K562 (cell line): ENCODE data around the gene CST6. TPM values are rescaled to one million over a fixed set of nuclear protein-coding genes. Genes with fewer than 3 reads are reported as not detected.

Experiments
- ATAC-seq: fragments of 200-7000 bp; cut with Tn5 transposase; 3 replicates; pipeline ENCODE4 v1.9.1; 2020; ENCODE audit warnings: moderate library complexity
- BruUV-seq: library from RNA; stranded (reverse); fragments of 400-500 nt; replicated peaks from 2 replicates; lab custom pipeline; 2021; lab: Mats Ljungman, UMichigan
- CTCF ChIA-PET: fragments of 300-600 bp; formaldehyde crosslinking; extraction: SDS; loops from one replicate; lab custom pipeline; 2021; ENCODE audit warnings: low intra/inter-chr PET ratio; lab: Yijun Ruan, JAX
- POLR2A ChIA-PET: fragments of 300-600, 350-650 bp; sonication (Branson Sonifier 250); formaldehyde crosslinking; extraction: SDS; loops from one replicate; lab custom pipeline; 2021; ENCODE audit warnings: antibody characterized with exemption, inconsistent platforms; lab: Yijun Ruan, JAX
- DNase-seq, 4 experiments: peaks; one replicate each; pipeline versions ENCODE4 v3.0.0 to v3.0.0-alpha.2; 2011 to 2018; ENCODE audit warnings: low spot score in 3 of 4, mixed read lengths in 3 of 4; ENCODE audit errors: extremely low read depth in 1 of 4
- FAIRE-seq: peaks from 2 replicates; lab custom pipeline; 2011; peaks lifted over from hg19 to GRCh38; lab: Jason Lieb, UNC
- H2AFZ ChIP-seq: 2 replicates; pipeline ENCODE4 v1.6.0; 2011; ENCODE audit warnings: low read depth, low read length, control low read depth, inconsistent platforms
- H3K27ac ChIP-seq: fragments of 200-600 bp; 3 replicates; pipeline ENCODE4 v1.8.0; 2011; ENCODE audit warnings: low read depth, mild to moderate bottlenecking, control low read depth, inconsistent platforms, low read length, moderate library complexity, mixed read lengths; ENCODE audit errors: extremely low read depth
- H3K27me3 ChIP-seq, 2 experiments: fragments of 300-600 bp in 1 of 2; 2 replicates in 1 of 2; 3 replicates in 1 of 2; pipeline versions ENCODE4 v1.6.0 to v1.8.0; 2011; ENCODE audit warnings: inconsistent platforms in 2 of 2, low read length in 2 of 2, mild to moderate bottlenecking in 1 of 2, mixed read lengths in 1 of 2, moderate library complexity in 1 of 2; ENCODE audit not compliant: control insufficient read depth in 2 of 2, insufficient read depth in 2 of 2
- H3K36me3 ChIP-seq: fragments of 300-600 bp; 3 replicates; pipeline ENCODE4 v1.8.0; 2011; ENCODE audit warnings: mild to moderate bottlenecking, low read length, inconsistent platforms; ENCODE audit not compliant: control insufficient read depth, insufficient read depth
- H3K4me1 ChIP-seq, 2 experiments: fragments of 200-600 bp in 1 of 2; replicated peaks in 1 of 2; 2 replicates in 1 of 2; 3 replicates in 1 of 2; pipeline versions ENCODE4 v1.5.1 to v1.8.0; 2011; ENCODE audit warnings: inconsistent platforms in 2 of 2, low read length in 2 of 2, mild to moderate bottlenecking in 1 of 2, mixed read lengths in 1 of 2, moderate library complexity in 1 of 2; ENCODE audit not compliant: control insufficient read depth in 2 of 2, insufficient read depth in 2 of 2
- H3K4me2 ChIP-seq: 2 replicates; pipeline ENCODE4 v1.6.1; 2011; ENCODE audit warnings: low read length, control low read depth, inconsistent platforms, mixed read lengths; ENCODE audit not compliant: insufficient read depth
- H3K4me3 ChIP-seq: fragments of 200-600 bp; sonication (generic), shearing (Covaris generic); 2 replicates; pipeline ENCODE4 v1.5.1; 2016; ENCODE audit warnings: control low read depth, inconsistent platforms
- H3K79me2 ChIP-seq: fragments of 200-600 bp; 3 replicates; pipeline ENCODE4 v1.8.0; 2011; ENCODE audit warnings: low read length, inconsistent platforms; ENCODE audit not compliant: control insufficient read depth, insufficient read depth
- H3K9ac ChIP-seq, 2 experiments: 2 replicates each; pipeline versions ENCODE4 v1.6.0 to v1.6.1; 2011; ENCODE audit warnings: low read depth in 2 of 2, low read length in 2 of 2, control low read depth in 1 of 2, inconsistent platforms in 1 of 2, mild to moderate bottlenecking in 1 of 2, mixed read lengths in 1 of 2; ENCODE audit not compliant: insufficient read depth in 1 of 2
- H3K9me1 ChIP-seq: one replicate; pipeline ENCODE4 v1.6.0; 2011; ENCODE audit warnings: inconsistent platforms, mild to moderate bottlenecking, low read length, moderate library complexity; ENCODE audit not compliant: control insufficient read depth, insufficient read depth
- H3K9me3 ChIP-seq: replicated peaks from 2 replicates; pipeline ENCODE4 v1.5.1; 2011; ENCODE audit warnings: low read depth, low read length, inconsistent platforms; ENCODE audit not compliant: control insufficient read depth, insufficient read depth
- H4K20me1 ChIP-seq: replicated peaks from 2 replicates; pipeline ENCODE4 v1.6.1; 2011; ENCODE audit warnings: low read length, inconsistent platforms, mixed read lengths; ENCODE audit not compliant: control insufficient read depth, insufficient read depth
- HINFP ChIP-seq: fragments of 450-650 bp; conservative IDR thresholded peaks from 2 replicates; pipeline ENCODE4 v1.6.1; 2016; ENCODE audit warnings: missing genetic modification characterization, low read depth, mild to moderate bottlenecking, control low read depth, missing compliant biosample characterization
- HNRNPK ChIP-seq: fragments of 200-400 bp; formaldehyde crosslinking; IDR thresholded peaks from one replicate; pipeline ENCODE4 v1.6.1; 2018; ENCODE audit warnings: mild to moderate bottlenecking, low read depth, low read length; ENCODE audit not compliant: poor library complexity, severe bottlenecking
- MAFF ChIP-seq: IDR thresholded peaks from 2 replicates; pipeline ENCODE4 v1.6.1; 2012; ENCODE audit warnings: low read length, improper control_type of control experiment
- MEF2D ChIP-seq: conservative IDR thresholded peaks from 2 replicates; pipeline ENCODE4 v1.6.1; 2016; ENCODE audit warnings: low read depth, missing genetic modification characterization, missing compliant biosample characterization
- NONO ChIP-seq, 2 experiments: fragments of 200-400 bp in 1 of 2; fragments of 450-650 bp in 1 of 2; formaldehyde crosslinking in 1 of 2; IDR thresholded peaks; 2 replicates each; pipeline ENCODE4 v1.6.1; 2017; ENCODE audit warnings: low read depth in 2 of 2, mild to moderate bottlenecking in 2 of 2, moderate library complexity in 2 of 2, low read length in 1 of 2
- POU5F1 ChIP-seq: fragments of 150-350 bp; IDR thresholded peaks from 2 replicates; pipeline ENCODE4 v1.6.1; 2014; ENCODE audit warnings: borderline replicate concordance, low read length, low read depth, mild to moderate bottlenecking; ENCODE audit not compliant: partially characterized antibody
- RBM22 ChIP-seq: fragments of 200-400 bp; formaldehyde crosslinking; IDR thresholded peaks from 2 replicates; pipeline ENCODE4 v1.6.1; 2018; ENCODE audit warnings: low read length, low read depth; ENCODE audit not compliant: poor library complexity, severe bottlenecking
- REST ChIP-seq, 2 experiments: fragments of 450-650 bp; formaldehyde crosslinking in 1 of 2; IDR thresholded peaks; 2 replicates each; pipeline versions ENCODE4 v1.4.0 to v1.6.1; 2014 to 2020; ENCODE audit warnings: mild to moderate bottlenecking in 2 of 2, borderline replicate concordance in 1 of 2, low read depth in 1 of 2
- TOE1 ChIP-seq, 2 experiments: fragments of 450-650 bp in 1 of 2; sonication (generic) in 1 of 2; formaldehyde crosslinking in 1 of 2; IDR thresholded peaks; 2 replicates each; pipeline versions ENCODE4 v1.7.1 to v1.8.0; 2016 to 2022; ENCODE audit warnings: borderline replicate concordance in 2 of 2, mild to moderate bottlenecking in 2 of 2, antibody characterized with exemption in 1 of 2, inconsistent platforms in 1 of 2, low read depth in 1 of 2, missing genetic modification reagents in 1 of 2, moderate library complexity in 1 of 2
- ZEB2 ChIP-seq: fragments of 450-650 bp; IDR thresholded peaks from 2 replicates; pipeline ENCODE4 v1.6.1; 2016
- ZFP30 ChIP-seq: fragments of 250-450 bp; sonication (Bioruptor Pico); IDR thresholded peaks from 2 replicates; pipeline ENCODE4 v1.8.0; 2022; ENCODE audit warnings: moderate library complexity, mild to moderate bottlenecking, inconsistent platforms, borderline replicate concordance
- WGBS: fragments of 100-300 bp; shearing (Covaris generic); methylation state at CpG from one replicate; pipeline ENCODE4 v1.1.6; 2016; ENCODE audit warnings: low coverage, mixed read lengths; ENCODE audit not compliant: insufficient coverage; ENCODE audit errors: missing lambda C conversion rate; 5-methylcytosine and 5-hydroxymethylcytosine counted together
- in situ Hi-C: fragments of 300-500 bp; cut with MboI; formaldehyde crosslinking; loops from 4 replicates; pipeline ENCODE4 v1.15.0; 2018; ENCODE audit warnings: inconsistent platforms, mixed read lengths
- intact Hi-C: fragments of 100-400 bp; cut with micrococcal nuclease; formaldehyde crosslinking; loops from 2 replicates; pipeline ENCODE4 v1.14.2; 2022
- polyA plus RNA-seq, 8 experiments: library from polyadenylated mRNA; depleted of rRNA in 4 of 8; stranded (reverse) in 5 of 8; unstranded in 3 of 8; fragments of >200 nt; fragmentation: Nextera tagmentation in 2 of 8; fragmentation: Illumina TruSeq in 1 of 8; extraction: Ambion mirVana in 2 of 8; extraction: Trizol in 1 of 8; gene quantifications; 2 replicates each; pipeline versions ENCODE4 v1.2.1 to v1.2.3, GENCODE V29; 2011 to 2014; ENCODE audit warnings: inconsistent platforms in 1 of 8, missing spikeins in 1 of 8
- total RNA-seq, 7 experiments: library from RNA; depleted of rRNA in 6 of 7; stranded (reverse); fragments of >200 nt in 6 of 7; fragmentation: Illumina TruSeq in 2 of 7; extraction: Trizol in 2 of 7; gene quantifications; 2 replicates each; pipeline versions ENCODE4 v1.2.1 to v1.2.3, GENCODE V29; 2011 to 2021; ENCODE audit warnings: low replicate concordance in 1 of 7

The CST6 gene
- total and polyA plus RNA-seq, 9 of the 15 experiments (the other 6 are each of a cell fraction or from before 2014, with no cell fraction given): not detected

- POLR2A ChIA-PET: interaction anchor here (0.6 to 1.5 kb wide), 8 partner anchors 9 to 594 kb away, joined by 3 to 10 read pairs (median 3); partner anchors contain the start of gene CATSPER1
- Histone ChIP-seq H3K9me3 (no peaks in the 10 kb centered on the region), H2AFZ (peak overlapping the region; percentile 76), H4K20me1 (no peaks in the 10 kb centered on the region), H3K79me2 (no peaks in the 10 kb centered on the region), H3K9ac (peak overlapping the region in 1 of 2 experiments; percentile 29; a peak in 1 of 4 replicates), H3K4me2 (peak overlapping the region; percentile 71), H3K27me3 (no peaks in the 10 kb centered on the region; a peak in 1 of 5 replicates), H3K27ac (no peak overlapping the region), H3K36me3 (no peaks in the 10 kb centered on the region), H3K4me1 (peaks cover 0 to 8% of the 10 kb centered on the region in 2 experiments; a peak in 3 of 5 replicates), H3K4me3 (no peak overlapping the region), H3K9me1 (no peaks in the 10 kb centered on the region)
- FAIRE-seq: peak; percentile 85
- ATAC-seq: peak; percentile 98
- BruUV-seq: no TSS peak
- in situ Hi-C loops: no loop called here
- DNase-seq: peak; percentile 87 to 97 (median 95)
- intact Hi-C loops: loop anchor here (1.0 kb wide), 1 partner anchor 37 kb away; no protein-coding TSS in a partner anchor
- 6% methylated on average over 11 of the region's 11 CpGs for WGBS
- CTCF ChIA-PET: interaction anchor here (0.5 to 1.9 kb wide), 3 partner anchors 24 to 89 kb away, joined by 3 to 5 read pairs (median 3); no protein-coding TSS in a partner anchor
- TF ChIP-seq ZFP30: no peak
- no peak for TF ChIP-seq TOE1 (IDR thresholded peaks at IDR 0.05; ENCODE audit: borderline replicate concordance)
- no peak for TF ChIP-seq TOE1 (CRISPR knock-in tag; IDR thresholded peaks at IDR 0.05; ENCODE audit: borderline replicate concordance, low read depth)
- TF ChIP-seq REST (IDR thresholded peaks at IDR 0.05; ENCODE audit: borderline replicate concordance): peak; percentile 59; the same call in 1 of the 2 replicates
- no peak for TF ChIP-seq REST (CRISPR knock-in tag; IDR thresholded peaks at IDR 0.05; ENCODE audit: low read depth)
- TF ChIP-seq NONO (IDR thresholded peaks at IDR 0.05; ENCODE audit: low read depth in 2 of 2, low read length in 1 of 2): no peak
- TF ChIP-seq MAFF: no peak
- no peak for TF ChIP-seq POU5F1
- no peak for TF ChIP-seq RBM22
- TF ChIP-seq HINFP (tag): no peak
- no peak for TF ChIP-seq MEF2D (tag)
- no peak for TF ChIP-seq HNRNPK
- no peak for TF ChIP-seq ZEB2
Measured at GRCh38 chr11:66045177-66045639, 33.4 kb downstream of the CST6 start.
